Esophagus (tissue), 2 donors: ENCODE results near the gene RFX7. TPM values are rescaled to one million over a fixed set of nuclear protein-coding genes. Genes with fewer than 3 reads are reported as not detected.

Experiments
- H3K27ac ChIP-seq, 2 donors: one replicate each; pipeline ENCODE4 v1.5.1; 2013; ENCODE audit warnings: low read depth in 2 of 2, mild to moderate bottlenecking in 2 of 2, inconsistent platforms in 1 of 2, low read length in 1 of 2, moderate library complexity in 1 of 2
- H3K27me3 ChIP-seq, 2 donors: one replicate each; pipeline ENCODE4 v1.6.1; 2013; ENCODE audit warnings: low read length in 2 of 2, control low read depth in 1 of 2, mild to moderate bottlenecking in 1 of 2; ENCODE audit not compliant: insufficient read depth in 2 of 2, control insufficient read depth in 1 of 2
- H3K36me3 ChIP-seq, 2 donors: one replicate each; pipeline ENCODE4 v1.6.1; 2013; ENCODE audit warnings: low read length in 1 of 2; ENCODE audit not compliant: control insufficient read depth in 2 of 2, insufficient read depth in 2 of 2
- H3K4me1 ChIP-seq, 2 donors: one replicate each; pipeline ENCODE4 v1.6.1; 2013; ENCODE audit warnings: low read length in 1 of 2; ENCODE audit not compliant: control insufficient read depth in 2 of 2, insufficient read depth in 2 of 2
- H3K4me3 ChIP-seq, 2 donors: one replicate each; pipeline ENCODE4 v1.5.1; 2013; ENCODE audit warnings: low read length in 2 of 2, mild to moderate bottlenecking in 2 of 2, low read depth in 1 of 2, moderate library complexity in 1 of 2
- H3K9me3 ChIP-seq, 2 donors: one replicate each; pipeline ENCODE4 v1.6.1; 2013; ENCODE audit warnings: mild to moderate bottlenecking in 2 of 2, low read depth in 1 of 2, low read length in 1 of 2, moderate library complexity in 1 of 2; ENCODE audit not compliant: control insufficient read depth in 2 of 2, insufficient read depth in 1 of 2
- WGBS, 2 donors: extraction: QIAGEN DNeasy Blood & Tissue Kit; methylation state at CpG; one replicate each; pipeline ENCODE4 v1.1.7; 2013; 5-methylcytosine and 5-hydroxymethylcytosine counted together
- polyA plus RNA-seq, 2 donors: library from polyadenylated mRNA; stranded (reverse); fragments of 200-250 nt; gene quantifications; one replicate each; pipeline ENCODE4 v1.2.3, GENCODE V29; 2013
- donor health status: healthy with polysubstance abuse.
- donor health status: Bipolar disorder and iron deficiency.

RFX7 gene
- polyA plus RNA-seq, 2 donors, result 1.9 TPM

- H3K27ac ChIP-seq, result no peak overlapping the region
- H3K4me1 ChIP-seq, result no peaks in the 10 kb centered on the region
- no peaks in the 10 kb centered on the region for H3K27me3 ChIP-seq
- H3K9me3 ChIP-seq, result no peaks in the 10 kb centered on the region
- H3K36me3 ChIP-seq, result peaks cover 0 to 2% of the 10 kb centered on the region in 2 donors
- no peak overlapping the region for H3K4me3 ChIP-seq
- WGBS, 2 donors, result 93 to 94% methylated on average over 1 of the region's 1 CpG
Observed at GRCh38 chr15:56105855-56106254, 137.8 kb downstream of the RFX7 start.

- Histone ChIP-seq H3K36me3 (peaks cover 0 to 2% of the 10 kb centered on the region in 2 donors), H3K27me3 (no peaks in the 10 kb centered on the region), H3K4me1 (no peaks in the 10 kb centered on the region), H3K9me3 (no peaks in the 10 kb centered on the region), H3K27ac (no peak overlapping the region), H3K4me3 (no peak overlapping the region)
- 43 to 54% methylated on average over 3 of the region's 3 CpGs for WGBS, 2 donors
Observed at GRCh38 chr15:56102441-56102840, 141.2 kb downstream of the RFX7 start.

- H3K36me3 ChIP-seq, result peaks cover 18% of the 10 kb centered on the region in 2 donors
- H3K4me3 ChIP-seq, result no peak overlapping the region
- H3K27ac ChIP-seq, result no peak overlapping the region
- no peaks in the 10 kb centered on the region for H3K27me3 ChIP-seq
- H3K4me1 ChIP-seq, result no peaks in the 10 kb centered on the region
- WGBS, 2 donors, result 85 to 91% methylated on average over 2 of the region's 2 CpGs
- H3K9me3 ChIP-seq, result no peaks in the 10 kb centered on the region
Observed at GRCh38 chr15:56099311-56099710, 144.4 kb downstream of the RFX7 start.

DNA sequence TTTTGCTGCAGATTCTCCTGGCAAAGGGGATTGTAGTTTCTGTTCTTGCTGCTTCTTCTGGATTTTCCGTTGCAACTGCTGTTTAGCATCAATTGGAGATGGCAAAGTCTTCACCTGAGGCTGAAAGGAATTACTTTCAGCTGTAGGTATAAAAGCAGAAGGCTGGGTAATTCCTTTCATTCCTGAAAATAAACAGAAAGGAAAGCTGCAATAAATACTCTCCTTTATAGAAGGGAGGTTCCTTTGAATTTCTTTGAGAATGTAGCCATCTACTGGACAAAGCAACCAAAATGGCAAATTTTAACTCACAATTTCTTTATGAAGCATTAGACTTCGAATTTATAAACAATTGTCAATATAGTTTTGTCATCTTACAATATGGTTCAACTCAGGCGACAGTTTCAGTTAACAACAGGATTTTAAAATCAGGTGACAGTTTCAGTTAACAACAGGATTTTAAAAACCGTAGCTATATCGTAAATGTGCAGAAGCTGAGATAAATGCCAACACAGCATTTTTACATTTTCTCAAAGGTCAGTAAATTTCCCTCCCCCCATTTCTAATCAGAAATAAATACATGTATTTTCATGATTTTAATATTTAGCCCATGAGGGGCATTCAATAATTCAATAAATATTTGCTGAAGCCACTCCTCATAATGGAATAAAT is 145.3 kb downstream of the RFX7 start:
- no peaks in the 10 kb centered on the region for H3K4me1 ChIP-seq
- H3K27ac ChIP-seq, result no peak overlapping the region
- WGBS, 2 donors, result 80 to 88% methylated on average over 5 of the region's 5 CpGs
- H3K4me3 ChIP-seq, result no peak overlapping the region
- H3K27me3 ChIP-seq, result no peaks in the 10 kb centered on the region
- H3K36me3 ChIP-seq, result peaks cover 22 to 24% of the 10 kb centered on the region in 2 donors
- no peaks in the 10 kb centered on the region for H3K9me3 ChIP-seq

DNA sequence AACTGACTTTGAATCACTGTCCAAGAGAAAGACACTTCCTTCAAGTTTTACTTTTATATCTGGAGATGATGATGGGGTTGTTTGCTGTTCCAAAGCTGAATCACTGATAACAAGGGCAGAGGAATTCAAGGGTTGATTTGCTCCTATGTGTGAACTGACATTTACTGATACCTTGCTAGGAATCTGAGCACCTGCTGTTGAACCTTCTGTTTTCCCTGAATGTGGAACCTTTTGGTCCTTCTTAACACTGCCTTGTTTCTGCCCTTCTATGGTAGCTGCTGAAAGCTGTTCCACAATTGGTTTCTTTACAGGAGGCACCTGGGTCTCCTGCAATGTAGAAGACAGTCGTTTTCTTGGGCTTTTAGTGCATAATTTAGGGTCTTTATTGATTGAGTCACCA is 148.3 kb downstream of the RFX7 start:
- no peak overlapping the region for H3K27ac ChIP-seq
- H3K36me3 ChIP-seq, result peaks cover 22% of the 10 kb centered on the region in 2 donors
- H3K4me1 ChIP-seq, result no peaks in the 10 kb centered on the region
- 74 to 82% methylated on average over 1 of the region's 1 CpG for WGBS, 2 donors
- no peak overlapping the region for H3K4me3 ChIP-seq
- H3K9me3 ChIP-seq, result no peaks in the 10 kb centered on the region
- no peaks in the 10 kb centered on the region for H3K27me3 ChIP-seq

- Histone ChIP-seq H3K27me3 (no peaks in the 10 kb centered on the region), H3K36me3 (peaks cover 22% of the 10 kb centered on the region in 2 donors), H3K27ac (no peak overlapping the region), H3K4me3 (no peak overlapping the region), H3K9me3 (no peaks in the 10 kb centered on the region), H3K4me1 (no peaks in the 10 kb centered on the region)
- WGBS, 2 donors, result 91 to 94% methylated on average over 5 of the region's 5 CpGs
Observed at GRCh38 chr15:56094171-56094570, 149.5 kb downstream of the RFX7 start.

DNA sequence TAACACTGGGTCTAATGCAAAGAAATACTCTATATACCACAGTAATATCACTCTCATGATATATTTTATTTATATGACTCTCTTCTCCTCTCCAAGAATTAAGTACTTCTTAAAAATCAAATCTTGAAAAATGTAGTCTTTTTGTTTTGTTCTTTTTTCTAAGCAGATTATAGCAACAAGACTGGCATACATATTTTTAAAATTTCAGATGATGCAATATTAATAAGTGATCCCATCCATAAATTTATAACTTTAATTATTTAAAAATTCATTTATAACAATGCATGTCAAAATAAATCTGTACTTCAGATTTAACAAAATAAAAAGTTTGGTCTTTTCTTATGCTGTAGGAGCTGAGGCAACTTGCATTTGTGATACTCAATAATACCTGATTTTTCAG is 155.3 kb downstream of the RFX7 start:
- H3K27me3 ChIP-seq, result no peaks in the 10 kb centered on the region
- no peak overlapping the region for H3K4me3 ChIP-seq
- H3K27ac ChIP-seq, result no peak overlapping the region
- no peaks in the 10 kb centered on the region for H3K36me3 ChIP-seq
- no peaks in the 10 kb centered on the region for H3K9me3 ChIP-seq
- H3K4me1 ChIP-seq, result no peaks in the 10 kb centered on the region

- Histone ChIP-seq H3K36me3 (no peaks in the 10 kb centered on the region), H3K4me1 (no peaks in the 10 kb centered on the region), H3K27me3 (no peaks in the 10 kb centered on the region), H3K27ac (no peak overlapping the region), H3K9me3 (no peaks in the 10 kb centered on the region), H3K4me3 (no peak overlapping the region)
- 91 to 100% methylated on average over 1 of the region's 1 CpG for WGBS, 2 donors
Observed at GRCh38 chr15:56086566-56086965, 157.1 kb downstream of the RFX7 start.

- 60 to 66% methylated on average over 3 of the region's 3 CpGs for WGBS, 2 donors
- Histone ChIP-seq H3K36me3 (no peaks in the 10 kb centered on the region), H3K27ac (no peak overlapping the region), H3K9me3 (no peaks in the 10 kb centered on the region), H3K27me3 (no peaks in the 10 kb centered on the region), H3K4me3 (no peak overlapping the region), H3K4me1 (no peaks in the 10 kb centered on the region)
Observed at GRCh38 chr15:56082263-56082761, 161.4 kb downstream of the RFX7 start.

DNA sequence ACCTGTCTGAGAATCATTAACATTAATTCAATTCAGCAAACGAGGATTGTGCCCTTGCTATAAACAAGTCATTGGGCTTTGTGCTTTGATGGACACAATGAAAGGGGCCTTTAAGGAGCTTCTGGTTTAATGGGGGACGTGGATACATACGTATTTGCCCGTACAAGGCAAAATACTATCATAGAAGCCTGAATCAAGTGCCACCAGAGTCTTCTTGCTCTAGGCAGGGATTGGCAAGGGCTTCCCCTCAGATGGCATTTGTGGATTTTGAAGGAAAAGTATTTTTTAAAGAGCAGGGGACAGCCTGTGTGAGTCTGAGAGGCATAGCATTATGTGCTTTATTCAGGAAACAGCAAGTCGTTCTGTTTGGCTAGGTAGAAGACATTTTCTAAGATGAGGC is 166.6 kb downstream of the RFX7 start:
- no peak overlapping the region for H3K27ac ChIP-seq
- H3K4me3 ChIP-seq, result no peak overlapping the region
- no peaks in the 10 kb centered on the region for H3K27me3 ChIP-seq
- no peaks in the 10 kb centered on the region for H3K36me3 ChIP-seq
- H3K9me3 ChIP-seq, result no peaks in the 10 kb centered on the region
- no peaks in the 10 kb centered on the region for H3K4me1 ChIP-seq
- 66 to 73% methylated on average over 5 of the region's 5 CpGs for WGBS, 2 donors
